H1 (cell line): ENCODE measurements around the gene GPR160. TPM values are rescaled to one million over a fixed set of nuclear protein-coding genes. Genes with fewer than 3 reads are reported as not detected.

Experiments used
- NANOG ChIP-seq: IDR thresholded peaks from 2 replicates; pipeline ENCODE4 v1.6.1; 2011; ENCODE audit warnings: low read length, low read depth, mild to moderate bottlenecking, inconsistent platforms; ENCODE audit not compliant: insufficient read depth, poor library complexity, severe bottlenecking
- NRF1 ChIP-seq: IDR thresholded peaks from 2 replicates; pipeline ENCODE4 v1.6.1; 2011; ENCODE audit warnings: mild to moderate bottlenecking, low read depth, low read length, improper control_type of control experiment
- RBBP5 ChIP-seq: IDR thresholded peaks from 2 replicates; pipeline ENCODE4 v1.7.1; 2012; ENCODE audit warnings: low read depth, mild to moderate bottlenecking, inconsistent platforms, low read length, moderate library complexity, borderline replicate concordance
- SIRT6 ChIP-seq: IDR thresholded peaks from one replicate; pipeline ENCODE4 v1.7.1; 2012; ENCODE audit warnings: low read length, inconsistent platforms
- TBP ChIP-seq: IDR thresholded peaks from 2 replicates; pipeline ENCODE4 v1.6.1; 2011; ENCODE audit warnings: low read depth, low read length, improper control_type of control experiment
- polyA plus RNA-seq, 7 experiments: library from polyadenylated mRNA; depleted of rRNA in 3 of 7; stranded (reverse) in 5 of 7; unstranded in 2 of 7; fragments of >200 nt in 5 of 7; fragments of 200-250 nt in 2 of 7; gene quantifications; 1 replicate in 5 of 7; 2 replicates in 1 of 7; 4 replicates in 1 of 7; pipeline versions ENCODE4 v1.2.1 to v1.2.3, GENCODE V29; 2011 to 2013; ENCODE audit warnings: missing spikeins in 2 of 7, mixed read lengths in 2 of 7
- total RNA-seq: library from RNA; stranded (reverse); fragmentation: NEBNext Ultra II Directional; extraction: Animal tissue kit (Norgen Biotek cat#: 25700); gene quantifications from 2 replicates; pipeline ENCODE4 v1.2.1, GENCODE V29; 2021
- TF ChIP-seq, protein P1 (sequence below): fragments of 300-600 bp; sonication (generic); IDR thresholded peaks from 2 replicates; pipeline ENCODE4 v1.7.1; 2012; ENCODE audit warnings: low read length, moderate library complexity, mild to moderate bottlenecking, inconsistent platforms; ENCODE audit not compliant: insufficient replicate concordance
- TF ChIP-seq, protein P2 (sequence below): IDR thresholded peaks from 2 replicates; pipeline ENCODE4 v1.6.1; 2011; ENCODE audit warnings: low read length, improper control_type of control experiment

The GPR160 gene
- total and polyA plus RNA-seq, 2 of the 8 experiments (the other 6 are each of a cell fraction or from before 2014, with no cell fraction given), result 14.3 to 16.6 TPM

DNA sequence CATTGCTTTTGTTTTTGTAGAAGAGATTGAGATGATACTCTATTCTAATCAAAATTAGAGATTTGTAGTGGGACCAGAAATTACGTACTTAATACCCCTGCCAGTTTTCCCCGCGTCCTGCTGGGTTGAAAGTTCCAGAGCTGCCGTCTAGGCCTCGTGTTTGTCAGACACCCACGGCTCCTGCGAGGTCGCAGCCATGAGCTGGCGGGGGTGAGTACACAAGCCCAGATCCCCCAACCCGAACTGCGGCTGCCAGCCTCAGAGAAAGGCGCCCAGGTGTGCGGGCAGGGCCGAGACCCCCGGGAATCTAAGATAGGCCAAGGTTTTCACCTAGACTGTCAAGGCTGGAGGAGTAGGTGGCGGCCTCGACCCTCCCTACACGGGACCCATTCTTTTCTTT is 26.3 kb downstream of the GPR160 start (continued):
- TF ChIP-seq, protein P1, sequence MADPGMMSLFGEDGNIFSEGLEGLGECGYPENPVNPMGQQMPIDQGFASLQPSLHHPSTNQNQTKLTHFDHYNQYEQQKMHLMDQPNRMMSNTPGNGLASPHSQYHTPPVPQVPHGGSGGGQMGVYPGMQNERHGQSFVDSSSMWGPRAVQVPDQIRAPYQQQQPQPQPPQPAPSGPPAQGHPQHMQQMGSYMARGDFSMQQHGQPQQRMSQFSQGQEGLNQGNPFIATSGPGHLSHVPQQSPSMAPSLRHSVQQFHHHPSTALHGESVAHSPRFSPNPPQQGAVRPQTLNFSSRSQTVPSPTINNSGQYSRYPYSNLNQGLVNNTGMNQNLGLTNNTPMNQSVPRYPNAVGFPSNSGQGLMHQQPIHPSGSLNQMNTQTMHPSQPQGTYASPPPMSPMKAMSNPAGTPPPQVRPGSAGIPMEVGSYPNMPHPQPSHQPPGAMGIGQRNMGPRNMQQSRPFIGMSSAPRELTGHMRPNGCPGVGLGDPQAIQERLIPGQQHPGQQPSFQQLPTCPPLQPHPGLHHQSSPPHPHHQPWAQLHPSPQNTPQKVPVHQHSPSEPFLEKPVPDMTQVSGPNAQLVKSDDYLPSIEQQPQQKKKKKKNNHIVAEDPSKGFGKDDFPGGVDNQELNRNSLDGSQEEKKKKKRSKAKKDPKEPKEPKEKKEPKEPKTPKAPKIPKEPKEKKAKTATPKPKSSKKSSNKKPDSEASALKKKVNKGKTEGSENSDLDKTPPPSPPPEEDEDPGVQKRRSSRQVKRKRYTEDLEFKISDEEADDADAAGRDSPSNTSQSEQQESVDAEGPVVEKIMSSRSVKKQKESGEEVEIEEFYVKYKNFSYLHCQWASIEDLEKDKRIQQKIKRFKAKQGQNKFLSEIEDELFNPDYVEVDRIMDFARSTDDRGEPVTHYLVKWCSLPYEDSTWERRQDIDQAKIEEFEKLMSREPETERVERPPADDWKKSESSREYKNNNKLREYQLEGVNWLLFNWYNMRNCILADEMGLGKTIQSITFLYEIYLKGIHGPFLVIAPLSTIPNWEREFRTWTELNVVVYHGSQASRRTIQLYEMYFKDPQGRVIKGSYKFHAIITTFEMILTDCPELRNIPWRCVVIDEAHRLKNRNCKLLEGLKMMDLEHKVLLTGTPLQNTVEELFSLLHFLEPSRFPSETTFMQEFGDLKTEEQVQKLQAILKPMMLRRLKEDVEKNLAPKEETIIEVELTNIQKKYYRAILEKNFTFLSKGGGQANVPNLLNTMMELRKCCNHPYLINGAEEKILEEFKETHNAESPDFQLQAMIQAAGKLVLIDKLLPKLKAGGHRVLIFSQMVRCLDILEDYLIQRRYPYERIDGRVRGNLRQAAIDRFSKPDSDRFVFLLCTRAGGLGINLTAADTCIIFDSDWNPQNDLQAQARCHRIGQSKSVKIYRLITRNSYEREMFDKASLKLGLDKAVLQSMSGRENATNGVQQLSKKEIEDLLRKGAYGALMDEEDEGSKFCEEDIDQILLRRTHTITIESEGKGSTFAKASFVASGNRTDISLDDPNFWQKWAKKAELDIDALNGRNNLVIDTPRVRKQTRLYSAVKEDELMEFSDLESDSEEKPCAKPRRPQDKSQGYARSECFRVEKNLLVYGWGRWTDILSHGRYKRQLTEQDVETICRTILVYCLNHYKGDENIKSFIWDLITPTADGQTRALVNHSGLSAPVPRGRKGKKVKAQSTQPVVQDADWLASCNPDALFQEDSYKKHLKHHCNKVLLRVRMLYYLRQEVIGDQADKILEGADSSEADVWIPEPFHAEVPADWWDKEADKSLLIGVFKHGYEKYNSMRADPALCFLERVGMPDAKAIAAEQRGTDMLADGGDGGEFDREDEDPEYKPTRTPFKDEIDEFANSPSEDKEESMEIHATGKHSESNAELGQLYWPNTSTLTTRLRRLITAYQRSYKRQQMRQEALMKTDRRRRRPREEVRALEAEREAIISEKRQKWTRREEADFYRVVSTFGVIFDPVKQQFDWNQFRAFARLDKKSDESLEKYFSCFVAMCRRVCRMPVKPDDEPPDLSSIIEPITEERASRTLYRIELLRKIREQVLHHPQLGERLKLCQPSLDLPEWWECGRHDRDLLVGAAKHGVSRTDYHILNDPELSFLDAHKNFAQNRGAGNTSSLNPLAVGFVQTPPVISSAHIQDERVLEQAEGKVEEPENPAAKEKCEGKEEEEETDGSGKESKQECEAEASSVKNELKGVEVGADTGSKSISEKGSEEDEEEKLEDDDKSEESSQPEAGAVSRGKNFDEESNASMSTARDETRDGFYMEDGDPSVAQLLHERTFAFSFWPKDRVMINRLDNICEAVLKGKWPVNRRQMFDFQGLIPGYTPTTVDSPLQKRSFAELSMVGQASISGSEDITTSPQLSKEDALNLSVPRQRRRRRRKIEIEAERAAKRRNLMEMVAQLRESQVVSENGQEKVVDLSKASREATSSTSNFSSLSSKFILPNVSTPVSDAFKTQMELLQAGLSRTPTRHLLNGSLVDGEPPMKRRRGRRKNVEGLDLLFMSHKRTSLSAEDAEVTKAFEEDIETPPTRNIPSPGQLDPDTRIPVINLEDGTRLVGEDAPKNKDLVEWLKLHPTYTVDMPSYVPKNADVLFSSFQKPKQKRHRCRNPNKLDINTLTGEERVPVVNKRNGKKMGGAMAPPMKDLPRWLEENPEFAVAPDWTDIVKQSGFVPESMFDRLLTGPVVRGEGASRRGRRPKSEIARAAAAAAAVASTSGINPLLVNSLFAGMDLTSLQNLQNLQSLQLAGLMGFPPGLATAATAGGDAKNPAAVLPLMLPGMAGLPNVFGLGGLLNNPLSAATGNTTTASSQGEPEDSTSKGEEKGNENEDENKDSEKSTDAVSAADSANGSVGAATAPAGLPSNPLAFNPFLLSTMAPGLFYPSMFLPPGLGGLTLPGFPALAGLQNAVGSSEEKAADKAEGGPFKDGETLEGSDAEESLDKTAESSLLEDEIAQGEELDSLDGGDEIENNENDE, result no peak
- no peak for TF ChIP-seq RBBP5
- no peak for TF ChIP-seq NANOG
- TF ChIP-seq SIRT6, result no peak
- TF ChIP-seq, protein P2, sequence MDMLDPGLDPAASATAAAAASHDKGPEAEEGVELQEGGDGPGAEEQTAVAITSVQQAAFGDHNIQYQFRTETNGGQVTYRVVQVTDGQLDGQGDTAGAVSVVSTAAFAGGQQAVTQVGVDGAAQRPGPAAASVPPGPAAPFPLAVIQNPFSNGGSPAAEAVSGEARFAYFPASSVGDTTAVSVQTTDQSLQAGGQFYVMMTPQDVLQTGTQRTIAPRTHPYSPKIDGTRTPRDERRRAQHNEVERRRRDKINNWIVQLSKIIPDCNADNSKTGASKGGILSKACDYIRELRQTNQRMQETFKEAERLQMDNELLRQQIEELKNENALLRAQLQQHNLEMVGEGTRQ, result no peak
- TF ChIP-seq TBP, result no peak
- no peak for TF ChIP-seq NRF1
- TF ChIP-seq, all 59 proteins: peak for 0
